Adrenal gland (tissue), 12 donors: ENCODE results near the gene NPFF. TPM values are rescaled to one million over a fixed set of nuclear protein-coding genes. Genes with fewer than 3 reads are reported as not detected.

Source experiments
- DNase-seq, 7 donors: peaks; one replicate each; pipeline ENCODE4 v3.0.0-alpha.2; 2019 to 2020
- H3K27ac ChIP-seq, 5 donors: fragments of 200-600 bp; sonication (generic) in 4 of 5; 1 replicate in 3 of 5; 2 replicates in 2 of 5; pipeline versions ENCODE4 v1.5.1 to v1.8.0; 2016 to 2020; ENCODE audit warnings: mild to moderate bottlenecking in 1 of 5
- H3K27me3 ChIP-seq: fragments of 200-600 bp; 2 replicates; pipeline ENCODE4 v1.8.0; 2021
- H3K36me3 ChIP-seq, 2 donors: fragments of 200-600 bp; replicated peaks in 1 of 2; 1 replicate in 1 of 2; 2 replicates in 1 of 2; pipeline versions ENCODE4 v1.5.1 to v1.8.0; 2018 to 2022
- H3K4me1 ChIP-seq, 2 donors: fragments of 200-600 bp; replicated peaks in 1 of 2; 1 replicate in 1 of 2; 2 replicates in 1 of 2; pipeline versions ENCODE4 v1.5.1 to v1.8.0; 2018 to 2021
- H3K4me3 ChIP-seq, 4 donors: fragments of 200-600 bp; sonication (generic) in 3 of 4; one replicate each; pipeline ENCODE4 v1.5.1; 2016 to 2018
- H3K9me3 ChIP-seq, 3 donors: fragments of 200-600 bp; sonication (generic) in 1 of 3; replicated peaks in 1 of 3; 1 replicate in 2 of 3; 2 replicates in 1 of 3; pipeline versions ENCODE4 v1.5.1 to v1.8.0; 2016 to 2021
- POLR2A ChIP-seq, 2 donors: fragments of 450-650 bp; IDR thresholded peaks; one replicate each; pipeline ENCODE4 v1.6.1; 2017; ENCODE audit warnings: antibody characterized with exemption in 2 of 2, mild to moderate bottlenecking in 2 of 2, moderate library complexity in 1 of 2
- WGBS, 4 donors: extraction: QIAGEN DNeasy Blood & Tissue Kit in 2 of 4; methylation state at CpG; one replicate each; pipeline versions ENCODE4 v1.1.5 to v1.1.7; 2013 to 2017; 5-methylcytosine and 5-hydroxymethylcytosine counted together
- intact Hi-C, 2 donors: fragments of 100-400 bp; cut with DNase I; formaldehyde crosslinking; loops; one replicate each; pipeline versions ENCODE4 v1.14.1 to v1.15.0; 2022 to 2023
- polyA plus RNA-seq, 3 donors: library from polyadenylated mRNA; stranded (reverse); fragments of 200-250 nt in 2 of 3; fragments of 350-450 nt in 1 of 3; fragmentation: Illumina TruSeq in 1 of 3; extraction: RNeasy Lipid Tissue Mini Kit (QIAGEN cat#74804) in 1 of 3; gene quantifications; one replicate each; pipeline ENCODE4 v1.2.3, GENCODE V29; 2013 to 2014
- total RNA-seq, 9 donors: library from RNA; depleted of rRNA in 4 of 9; stranded (reverse); fragments of >200 nt in 4 of 9; fragments of 120-200 nt in 1 of 9; fragmentation: NEBNext Ultra II Directional in 1 of 9; extraction: Animal tissue kit (Norgen Biotek cat#: 25700) in 1 of 9; gene quantifications; one replicate each; pipeline versions ENCODE4 v1.1.0 to v1.2.4, GENCODE V29; 2013 to 2023
- TF ChIP-seq, protein P1 (sequence below), 6 experiments: fragments of 450-650 bp in 4 of 6; fragments of 200-600 bp in 2 of 6; sonication (generic) in 1 of 6; IDR thresholded peaks; 1 replicate in 5 of 6; 2 replicates in 1 of 6; pipeline versions ENCODE4 v1.5.1 to v1.8.0; 2016 to 2021; ENCODE audit warnings: antibody characterized with exemption in 6 of 6, mild to moderate bottlenecking in 2 of 6, moderate library complexity in 1 of 6
- donor health status: healthy with polysubstance abuse.
- donor health status: Bipolar disorder and iron deficiency.
- donor health status: DM: yes; HTN: yes; CAD: no.
- donor health status: DM: no; HTN: no; CAD: no.
- donor health status: DM: no; HTN: no; CAD: no.
- donor health status: DM: yes; HTN: yes; CAD: no.

Gene NPFF
- total and polyA plus RNA-seq, 12 donors = 0.27 to 0.78 TPM; not detected in 10

DNA sequence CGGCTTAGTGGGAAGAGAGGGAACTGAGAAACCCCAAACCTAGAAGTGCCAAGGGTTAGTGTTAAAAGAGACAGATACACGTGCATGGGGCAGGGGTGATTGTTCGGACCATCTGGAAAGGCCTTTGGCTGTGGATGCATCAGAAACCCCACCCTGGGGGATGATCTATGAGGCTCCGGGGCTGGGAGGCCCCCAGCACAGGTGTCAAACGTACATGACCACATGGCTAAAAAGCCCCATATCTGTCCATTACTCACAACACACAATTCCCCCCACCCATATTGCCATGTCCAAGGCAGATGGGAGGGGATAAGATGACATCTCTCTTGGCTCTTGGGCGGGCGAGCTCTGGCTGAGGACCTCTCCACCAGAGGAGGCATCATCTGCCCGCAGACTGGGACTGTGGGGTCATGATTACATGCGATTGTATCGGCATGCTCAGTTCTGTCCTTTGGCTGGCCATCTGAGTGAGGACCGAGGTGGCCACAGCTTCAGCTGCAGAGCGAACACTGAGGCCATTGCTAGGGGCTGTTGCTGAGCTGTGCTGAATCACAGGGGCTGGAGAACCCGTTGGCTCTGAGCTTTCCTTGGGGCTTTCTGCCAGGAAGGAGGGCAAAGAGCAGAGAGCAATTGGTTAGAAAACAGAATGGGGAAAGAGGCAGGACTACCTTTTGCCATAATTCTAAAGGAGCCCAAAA, 9.6 kb upstream of the NPFF start:
- H3K9me3 ChIP-seq = no peaks in the 10 kb centered on the region
- TF ChIP-seq, protein P1, sequence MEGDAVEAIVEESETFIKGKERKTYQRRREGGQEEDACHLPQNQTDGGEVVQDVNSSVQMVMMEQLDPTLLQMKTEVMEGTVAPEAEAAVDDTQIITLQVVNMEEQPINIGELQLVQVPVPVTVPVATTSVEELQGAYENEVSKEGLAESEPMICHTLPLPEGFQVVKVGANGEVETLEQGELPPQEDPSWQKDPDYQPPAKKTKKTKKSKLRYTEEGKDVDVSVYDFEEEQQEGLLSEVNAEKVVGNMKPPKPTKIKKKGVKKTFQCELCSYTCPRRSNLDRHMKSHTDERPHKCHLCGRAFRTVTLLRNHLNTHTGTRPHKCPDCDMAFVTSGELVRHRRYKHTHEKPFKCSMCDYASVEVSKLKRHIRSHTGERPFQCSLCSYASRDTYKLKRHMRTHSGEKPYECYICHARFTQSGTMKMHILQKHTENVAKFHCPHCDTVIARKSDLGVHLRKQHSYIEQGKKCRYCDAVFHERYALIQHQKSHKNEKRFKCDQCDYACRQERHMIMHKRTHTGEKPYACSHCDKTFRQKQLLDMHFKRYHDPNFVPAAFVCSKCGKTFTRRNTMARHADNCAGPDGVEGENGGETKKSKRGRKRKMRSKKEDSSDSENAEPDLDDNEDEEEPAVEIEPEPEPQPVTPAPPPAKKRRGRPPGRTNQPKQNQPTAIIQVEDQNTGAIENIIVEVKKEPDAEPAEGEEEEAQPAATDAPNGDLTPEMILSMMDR (IDR thresholded peaks at IDR 0.05) = no peak
- no peak for TF ChIP-seq POLR2A (IDR thresholded peaks at IDR 0.05)
- H3K4me3 ChIP-seq = no peak overlapping the region
- WGBS, 4 donors = 72 to 82% (median 78%) methylated on average over 6 to 13 of the region's 13 CpGs
- no peak overlapping the region for H3K27ac ChIP-seq
- peaks cover 0 to 87% of the 10 kb centered on the region in 2 donors for H3K36me3 ChIP-seq
- intact Hi-C loops = loop anchor here in 1 of 2 donors (10.0 kb wide), 1 partner anchor 172 kb away; no protein-coding TSS in a partner anchor
- no peaks in the 10 kb centered on the region for H3K27me3 ChIP-seq
- peak in 3 of 7 donors; percentile 49 to 62 (median 49) for DNase-seq
- H3K4me1 ChIP-seq = peaks cover 0 to 6% of the 10 kb centered on the region in 2 donors

DNA sequence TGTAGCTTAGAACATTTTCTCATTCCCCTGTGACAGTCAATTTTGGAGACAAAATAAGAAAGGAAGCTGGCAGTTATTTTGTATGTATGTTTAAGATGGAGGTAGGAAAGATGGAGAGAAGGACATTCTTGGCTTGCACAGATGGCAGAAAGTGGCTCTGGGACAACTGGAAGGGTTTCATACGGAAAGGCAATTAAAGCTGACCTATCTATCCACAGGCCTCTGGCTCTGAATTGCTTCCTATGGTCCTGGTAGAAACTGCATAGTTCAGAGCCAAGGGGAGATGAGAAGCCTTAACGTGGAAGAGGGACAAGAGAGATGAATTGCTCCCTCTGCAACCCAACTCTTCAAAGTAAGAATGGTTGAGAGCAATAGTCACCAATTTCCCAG, 8.0 kb upstream of the NPFF start:
- Histone ChIP-seq H3K36me3 (peaks cover 0 to 87% of the 10 kb centered on the region in 2 donors), H3K4me1 (peaks cover 0 to 6% of the 10 kb centered on the region in 2 donors), H3K27me3 (no peaks in the 10 kb centered on the region), H3K4me3 (no peak overlapping the region), H3K27ac (no peak overlapping the region), H3K9me3 (no peaks in the 10 kb centered on the region)
- WGBS, 4 donors = 67 to 96% (median 89%) methylated on average over 2 of the region's 2 CpGs
- TF ChIP-seq, protein P1 (IDR thresholded peaks at IDR 0.05) = no peak
- no peak for TF ChIP-seq POLR2A (IDR thresholded peaks at IDR 0.05)
- intact Hi-C loops = loop anchor here in 1 of 2 donors (10.0 kb wide), 1 partner anchor 170 kb away; no protein-coding TSS in a partner anchor
- no peak for DNase-seq

DNA sequence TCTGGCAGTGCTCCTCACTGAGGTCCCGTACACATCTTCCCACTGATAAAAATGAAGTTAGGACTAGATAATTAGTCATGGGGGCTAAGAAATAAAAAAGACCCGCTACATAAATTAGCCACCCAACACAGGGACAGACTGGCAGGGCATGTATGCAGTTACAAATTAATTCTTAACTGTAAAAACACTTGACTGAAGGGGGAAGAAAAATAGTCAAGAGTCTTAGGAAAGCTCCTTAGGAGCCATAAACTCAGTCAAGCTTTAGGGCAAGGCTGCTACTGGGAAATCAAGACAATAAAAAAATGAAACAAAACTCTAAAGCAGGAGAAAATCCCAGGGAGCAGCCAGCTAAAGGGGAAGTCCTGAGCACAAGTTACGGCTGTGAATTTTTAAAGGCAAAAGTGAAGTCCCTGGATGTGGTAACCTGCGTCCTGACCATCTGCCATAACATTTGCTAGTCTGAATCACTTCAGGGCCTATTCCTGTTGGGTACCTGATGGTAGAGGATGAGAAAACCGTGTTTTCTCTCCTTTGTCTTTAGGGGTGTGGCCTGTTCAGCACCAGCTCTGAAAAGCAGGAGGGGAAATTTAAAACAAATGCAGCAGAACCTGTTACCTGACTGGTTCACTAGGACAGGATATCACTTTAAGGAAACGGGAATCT, 7.5 kb upstream of the NPFF start:
- H3K36me3 ChIP-seq = peaks cover 0 to 84% of the 10 kb centered on the region in 2 donors
- intact Hi-C loops = loop anchor here in 1 of 2 donors (10.0 kb wide), 1 partner anchor 170 kb away; no protein-coding TSS in a partner anchor

More for the DNA sequence above, 7.5 kb upstream of the NPFF start:
- Histone ChIP-seq H3K27me3 (no peaks in the 10 kb centered on the region), H3K4me1 (peaks cover 0 to 6% of the 10 kb centered on the region in 2 donors), H3K4me3 (no peak overlapping the region), H3K9me3 (no peaks in the 10 kb centered on the region), H3K27ac (no peak overlapping the region)
- TF ChIP-seq, protein P1 (IDR thresholded peaks at IDR 0.05) = no peak
- TF ChIP-seq POLR2A (IDR thresholded peaks at IDR 0.05) = no peak
- 82 to 87% (median 86%) methylated on average over 6 of the region's 6 CpGs for WGBS, 4 donors
- DNase-seq = no peak
